HFFc6 (cell line): ENCODE data around the gene TMPRSS13. TPM values are rescaled to one million over a fixed set of nuclear protein-coding genes. Genes with fewer than 3 reads are reported as not detected.

ENCODE experiments used
- DNase-seq: peaks from one replicate; pipeline ENCODE4 v3.0.0-alpha.2; 2018
- H3K27ac Mint-ChIP-seq: 2 replicates; pipeline ENCODE4 v1.8.0; 2020; ENCODE audit warnings: mild to moderate bottlenecking, mixed read lengths
- H3K27me3 Mint-ChIP-seq: 2 replicates; pipeline ENCODE4 v1.8.0; 2021; ENCODE audit warnings: mild to moderate bottlenecking, moderate library complexity, mixed read lengths; ENCODE audit not compliant: insufficient read depth
- H3K36me3 Mint-ChIP-seq: 2 replicates; pipeline ENCODE4 v1.8.0; 2021; ENCODE audit warnings: low read depth, mixed read lengths
- H3K4me1 Mint-ChIP-seq: 2 replicates; pipeline ENCODE4 v1.8.0; 2020; ENCODE audit warnings: low read depth, mixed read lengths
- H3K4me3 Mint-ChIP-seq: 2 replicates; pipeline ENCODE4 v1.8.0; 2020; ENCODE audit warnings: mild to moderate bottlenecking, moderate library complexity, mixed read lengths
- H3K9me3 Mint-ChIP-seq: 2 replicates; pipeline ENCODE4 v1.8.0; 2020; ENCODE audit warnings: mild to moderate bottlenecking, mixed read lengths
- total RNA-seq, 6 experiments: library from RNA; stranded (reverse); fragmentation: NEBNext Ultra II Directional; extraction: Animal tissue kit (Norgen Biotek cat#: 25700); gene quantifications; 2 replicates in 1 of 6; 3 replicates in 5 of 6; pipeline ENCODE4 v1.2.3, GENCODE V29; 2021
- TF ChIP-seq, protein P1 (sequence below): fragments of 200-600 bp; sonication (generic); IDR thresholded peaks from 2 replicates; pipeline ENCODE4 v1.5.0; 2021; ENCODE audit warnings: antibody characterized with exemption, mild to moderate bottlenecking

The TMPRSS13 gene
- total RNA-seq, 6 experiments from 2014 or later: not detected

DNA sequence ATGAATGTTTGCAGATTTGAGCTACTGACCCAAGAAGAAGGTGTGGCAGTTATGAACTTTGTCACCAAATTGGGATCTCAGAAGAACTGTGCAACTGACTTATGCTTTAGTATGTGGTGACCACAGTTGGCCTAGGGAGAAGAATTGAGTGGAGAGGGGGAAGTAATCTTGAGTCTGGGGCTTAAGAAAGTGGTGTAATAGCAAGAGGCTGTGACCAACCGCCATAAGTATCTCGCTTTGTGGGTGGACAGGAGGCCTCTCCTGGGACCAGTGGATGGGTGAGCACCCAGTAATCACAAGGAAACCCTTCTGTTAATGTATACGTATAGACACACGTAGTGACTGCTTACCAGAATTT lies 44.3 kb upstream of the TMPRSS13 start:
- peaks cover 33% of the 10 kb centered on the region for H3K27me3 Mint-ChIP-seq

DNA sequence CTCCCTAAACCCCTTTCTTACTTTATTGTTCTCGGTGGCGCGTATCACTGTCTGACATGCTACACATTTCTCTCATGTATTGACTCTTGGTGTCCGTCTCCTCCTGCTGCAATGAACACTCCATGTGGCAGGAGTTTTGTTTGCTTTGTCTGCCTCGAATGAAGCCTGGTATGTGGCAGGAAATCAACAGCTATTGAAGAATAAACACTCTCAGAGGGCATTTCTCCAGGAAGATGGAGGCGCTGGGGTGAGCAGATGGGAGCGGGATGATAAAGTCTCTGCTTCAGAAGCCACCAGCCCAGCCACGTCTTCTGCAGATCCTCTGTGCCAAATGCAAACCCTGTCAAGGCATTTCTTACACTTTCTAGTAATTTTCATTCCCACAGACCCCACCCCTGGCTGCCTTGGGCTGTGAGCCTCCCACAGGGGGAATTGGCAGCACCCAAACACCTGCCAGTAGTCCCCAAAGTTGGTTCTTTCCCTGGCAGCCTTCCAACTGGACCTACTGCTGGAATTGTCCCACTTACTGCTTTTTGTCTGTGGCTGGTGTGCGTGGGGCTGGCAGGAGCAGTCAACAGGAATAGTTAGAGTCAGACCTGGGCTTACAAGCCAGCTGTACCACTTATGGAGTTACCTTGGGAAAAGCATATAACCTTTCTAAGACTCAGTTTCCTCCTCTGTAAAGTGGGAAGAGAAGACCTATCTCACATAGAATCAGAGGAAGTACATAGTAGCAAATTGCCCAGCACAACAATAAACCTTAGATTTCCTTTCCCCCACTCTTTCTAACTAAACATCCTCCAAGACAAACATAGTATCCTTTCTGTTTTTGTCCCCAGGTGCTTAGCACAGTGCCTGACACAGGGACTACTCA lies 43.7 kb upstream of the TMPRSS13 start:
- peaks cover 37% of the 10 kb centered on the region for H3K27me3 Mint-ChIP-seq
- H3K9me3 Mint-ChIP-seq: no peaks in the 10 kb centered on the region
- DNase-seq: no peak
- no peak overlapping the region for H3K27ac Mint-ChIP-seq
- H3K4me1 Mint-ChIP-seq: 0 out of 2 replicates have a peak, but pooled peaks cover 4% of the 10 kb centered on the region
- TF ChIP-seq, protein P1, sequence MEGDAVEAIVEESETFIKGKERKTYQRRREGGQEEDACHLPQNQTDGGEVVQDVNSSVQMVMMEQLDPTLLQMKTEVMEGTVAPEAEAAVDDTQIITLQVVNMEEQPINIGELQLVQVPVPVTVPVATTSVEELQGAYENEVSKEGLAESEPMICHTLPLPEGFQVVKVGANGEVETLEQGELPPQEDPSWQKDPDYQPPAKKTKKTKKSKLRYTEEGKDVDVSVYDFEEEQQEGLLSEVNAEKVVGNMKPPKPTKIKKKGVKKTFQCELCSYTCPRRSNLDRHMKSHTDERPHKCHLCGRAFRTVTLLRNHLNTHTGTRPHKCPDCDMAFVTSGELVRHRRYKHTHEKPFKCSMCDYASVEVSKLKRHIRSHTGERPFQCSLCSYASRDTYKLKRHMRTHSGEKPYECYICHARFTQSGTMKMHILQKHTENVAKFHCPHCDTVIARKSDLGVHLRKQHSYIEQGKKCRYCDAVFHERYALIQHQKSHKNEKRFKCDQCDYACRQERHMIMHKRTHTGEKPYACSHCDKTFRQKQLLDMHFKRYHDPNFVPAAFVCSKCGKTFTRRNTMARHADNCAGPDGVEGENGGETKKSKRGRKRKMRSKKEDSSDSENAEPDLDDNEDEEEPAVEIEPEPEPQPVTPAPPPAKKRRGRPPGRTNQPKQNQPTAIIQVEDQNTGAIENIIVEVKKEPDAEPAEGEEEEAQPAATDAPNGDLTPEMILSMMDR: no peak
- H3K4me3 Mint-ChIP-seq: no peak overlapping the region
- no peaks in the 10 kb centered on the region for H3K36me3 Mint-ChIP-seq

More for the DNA sequence above, 44.3 kb upstream of the TMPRSS13 start:
- Mint-ChIP-seq H3K36me3 (no peaks in the 10 kb centered on the region), H3K4me1 (0 out of 2 replicates have a peak, but pooled peaks cover 4% of the 10 kb centered on the region), H3K4me3 (no peak overlapping the region), H3K27ac (no peak overlapping the region), H3K9me3 (no peaks in the 10 kb centered on the region)
- no peak for DNase-seq
- TF ChIP-seq, protein P1: no peak

DNA sequence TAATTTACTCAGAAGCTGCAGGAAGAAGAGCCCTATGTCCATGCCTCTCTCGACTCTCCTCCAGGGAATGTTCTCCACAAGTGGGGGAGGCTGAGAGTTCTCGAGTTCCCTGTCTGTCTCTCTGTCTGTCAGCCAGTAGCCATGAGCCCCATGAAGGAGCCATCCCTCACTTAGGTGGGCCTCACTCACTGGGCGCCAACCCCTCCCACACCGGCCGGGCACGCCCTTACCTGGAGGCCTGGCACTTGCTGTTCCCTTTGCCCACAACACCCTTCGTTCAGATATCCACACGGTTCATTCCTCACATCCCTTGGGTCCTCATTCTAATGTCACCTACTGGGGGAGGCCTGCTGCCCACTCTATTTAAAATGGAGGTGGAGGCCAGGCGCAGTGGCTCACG lies 42.8 kb upstream of the TMPRSS13 start:
- Mint-ChIP-seq H3K27me3 (peaks cover 33% of the 10 kb centered on the region), H3K9me3 (no peaks in the 10 kb centered on the region), H3K4me3 (no peak overlapping the region), H3K36me3 (no peaks in the 10 kb centered on the region), H3K4me1 (0 out of 2 replicates have a peak, but pooled peaks cover 4% of the 10 kb centered on the region), H3K27ac (no peak overlapping the region)
- TF ChIP-seq, protein P1: no peak
- no peak for DNase-seq

DNA sequence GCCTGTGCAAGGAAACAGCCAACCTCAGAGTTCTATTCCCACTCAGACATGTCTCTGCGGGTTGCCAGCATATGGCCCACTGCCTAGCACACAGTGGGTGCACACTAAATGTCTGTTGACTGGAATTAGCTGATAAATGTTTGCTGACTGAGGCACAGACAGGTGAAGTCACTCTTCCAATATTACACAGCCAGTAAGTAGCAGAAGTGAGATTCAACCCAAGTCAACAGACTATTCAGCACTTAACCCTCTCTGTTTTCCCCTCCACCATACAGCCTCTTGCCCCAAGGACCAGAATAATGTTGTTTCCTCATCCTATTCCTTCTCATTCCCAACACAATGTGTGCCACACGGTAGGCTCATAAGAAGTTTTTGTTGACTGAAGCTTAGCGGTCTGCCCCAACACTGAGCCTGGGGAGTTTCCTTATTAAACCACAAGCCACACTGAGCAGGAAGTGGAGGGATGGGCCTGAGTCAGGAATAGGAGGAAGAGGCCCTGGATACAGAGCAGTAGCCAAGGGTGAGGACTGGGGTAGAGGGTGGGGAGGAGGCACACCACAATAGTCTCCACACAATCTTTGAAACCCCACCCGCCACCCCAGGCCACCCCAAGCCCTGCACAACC lies 41.3 kb upstream of the TMPRSS13 start:
- H3K27ac Mint-ChIP-seq: no peak overlapping the region
- no peaks in the 10 kb centered on the region for H3K36me3 Mint-ChIP-seq
- DNase-seq: no peak
- no peak overlapping the region for H3K4me3 Mint-ChIP-seq
- peaks cover 22% of the 10 kb centered on the region for H3K27me3 Mint-ChIP-seq
- 0 out of 2 replicates have a peak, but pooled peaks cover 4% of the 10 kb centered on the region for H3K4me1 Mint-ChIP-seq
- no peaks in the 10 kb centered on the region for H3K9me3 Mint-ChIP-seq
- TF ChIP-seq, protein P1: no peak

DNA sequence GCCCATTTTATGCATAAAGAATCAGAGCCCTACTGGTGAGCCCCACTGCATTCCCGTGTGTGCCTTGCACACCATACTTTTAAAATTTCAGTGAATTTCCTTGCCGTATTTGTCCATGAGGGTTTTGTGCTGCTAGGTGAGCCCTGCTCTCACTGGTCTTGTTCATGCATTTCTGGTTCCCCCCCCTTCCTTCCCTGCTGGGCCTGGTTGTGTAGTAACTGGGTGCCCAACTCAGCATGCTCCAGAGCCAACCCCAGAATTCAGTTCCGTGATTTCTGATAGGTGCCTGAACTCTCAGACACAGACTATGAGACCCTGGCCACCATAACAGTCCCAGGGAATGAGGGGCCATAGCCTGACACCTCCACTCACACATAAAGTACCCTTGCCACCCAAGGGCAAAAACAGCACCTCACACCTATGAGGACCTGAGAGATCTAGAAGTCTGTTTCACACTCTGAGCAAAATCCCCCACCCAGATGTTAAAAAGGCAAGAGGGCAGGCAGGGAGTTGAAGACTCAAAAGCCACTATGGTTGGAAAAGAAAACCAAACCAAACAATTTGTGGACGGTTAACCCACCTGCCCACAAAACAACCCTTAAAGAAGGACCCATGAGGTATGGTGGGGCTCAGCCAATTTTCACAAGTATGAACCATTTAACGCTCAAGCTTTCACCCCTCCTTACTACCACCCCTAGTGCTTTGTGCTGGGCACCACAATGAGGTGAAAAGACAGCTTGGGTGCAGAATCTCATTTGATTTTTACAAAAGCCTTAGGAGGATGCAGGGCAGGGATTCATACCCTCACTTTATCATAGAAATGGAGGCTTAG lies 40.2 kb upstream of the TMPRSS13 start:
- no peak for DNase-seq
- Mint-ChIP-seq H3K36me3 (no peaks in the 10 kb centered on the region), H3K27me3 (peaks cover 23% of the 10 kb centered on the region), H3K4me3 (no peak overlapping the region), H3K27ac (no peak overlapping the region), H3K9me3 (no peaks in the 10 kb centered on the region), H3K4me1 (0 out of 2 replicates have a peak, but pooled peaks cover 1% of the 10 kb centered on the region)
- TF ChIP-seq, protein P1: no peak
